GM21360 (cell line): ENCODE results near the gene ZNF598.

ENCODE experiments used
- ATAC-seq: cut with Tn5 transposase; IDR thresholded peaks from one replicate; pipeline ENCODE4 v1.9.1; 2021; ENCODE audit warnings: mild to moderate bottlenecking, moderate library complexity; ENCODE audit not compliant: unreplicated experiment

ZNF598 gene

GRCh38 chr16:1991948-1992703 lies 17.5 kb downstream of the ZNF598 start:
- ATAC-seq = peak; percentile 42

GRCh38 chr16:1991588-1991947 lies 18.1 kb downstream of the ZNF598 start:
- no peak for ATAC-seq

GRCh38 chr16:1991135-1991551 lies 18.5 kb downstream of the ZNF598 start:
- no peak for ATAC-seq

GRCh38 chr16:1990351-1991134 lies 19.1 kb downstream of the ZNF598 start:
- no peak for ATAC-seq

GRCh38 chr16:1990101-1990350 lies 19.6 kb downstream of the ZNF598 start:
- ATAC-seq = no peak

- no peak for ATAC-seq
Observed at GRCh38 chr16:1989209-1990100, 20.2 kb downstream of the ZNF598 start, which contains the start of gene SYNGR3. TSS of gene SYNGR3 (plus strand) at chr16:1989970. CDS start at chr16:1990103, 133 bp downstream.

GRCh38 chr16:1987198-1987597 lies 22.4 kb downstream of the ZNF598 start:
- no peak for ATAC-seq

GRCh38 chr16:1985466-1986150 lies 24.0 kb downstream of the ZNF598 start:
- ATAC-seq = no peak

- ATAC-seq = peak; percentile 5
Observed at GRCh38 chr16:1984347-1985225, 25.0 kb downstream of the ZNF598 start.

- ATAC-seq = peak; percentile 67
Observed at GRCh38 chr16:1983544-1984346, 25.9 kb downstream of the ZNF598 start, which contains the start of gene GFER. TSS of gene GFER (plus strand) at chr16:1984193. CDS start at chr16:1984219, 26 bp downstream.

GRCh38 chr16:1982991-1983543 lies 26.6 kb downstream of the ZNF598 start:
- ATAC-seq = no peak

GRCh38 chr16:1982013-1982433 lies 27.6 kb downstream of the ZNF598 start:
- no peak for ATAC-seq

GRCh38 chr16:1981398-1981836 lies 28.2 kb downstream of the ZNF598 start, which contains the start of gene NOXO1:
TSS of gene NOXO1 (minus strand) at chr16:1981469. CDS start at chr16:1981179, 290 bp downstream.
- no peak for ATAC-seq

GRCh38 chr16:1980770-1981087 lies 28.9 kb downstream of the ZNF598 start:
- ATAC-seq = no peak

GRCh38 chr16:1980030-1980769 lies 29.4 kb downstream of the ZNF598 start:
- ATAC-seq = no peak

- no peak for ATAC-seq
Observed at GRCh38 chr16:1979271-1980029, 30.2 kb downstream of the ZNF598 start.

- no peak for ATAC-seq
Observed at GRCh38 chr16:1978476-1979120, 31.0 kb downstream of the ZNF598 start.
